Myocyte (in vitro differentiated cells): Measurements from ENCODE around the gene PEA15. TPM values are rescaled to one million over a fixed set of nuclear protein-coding genes. Genes with fewer than 3 reads are reported as not detected.

Experiments used
- DNase-seq: peaks from one replicate; pipeline ENCODE4 v3.0.0-alpha.2; 2012; ENCODE audit warnings: low read depth
- total RNA-seq: library from RNA; depleted of rRNA; stranded (reverse); fragments of >200 nt; gene quantifications from 2 replicates; pipeline ENCODE4 v1.2.3, GENCODE V29; 2014

Gene PEA15
- total RNA-seq, 1 donor from 2014 or later = 221 TPM

DNA sequence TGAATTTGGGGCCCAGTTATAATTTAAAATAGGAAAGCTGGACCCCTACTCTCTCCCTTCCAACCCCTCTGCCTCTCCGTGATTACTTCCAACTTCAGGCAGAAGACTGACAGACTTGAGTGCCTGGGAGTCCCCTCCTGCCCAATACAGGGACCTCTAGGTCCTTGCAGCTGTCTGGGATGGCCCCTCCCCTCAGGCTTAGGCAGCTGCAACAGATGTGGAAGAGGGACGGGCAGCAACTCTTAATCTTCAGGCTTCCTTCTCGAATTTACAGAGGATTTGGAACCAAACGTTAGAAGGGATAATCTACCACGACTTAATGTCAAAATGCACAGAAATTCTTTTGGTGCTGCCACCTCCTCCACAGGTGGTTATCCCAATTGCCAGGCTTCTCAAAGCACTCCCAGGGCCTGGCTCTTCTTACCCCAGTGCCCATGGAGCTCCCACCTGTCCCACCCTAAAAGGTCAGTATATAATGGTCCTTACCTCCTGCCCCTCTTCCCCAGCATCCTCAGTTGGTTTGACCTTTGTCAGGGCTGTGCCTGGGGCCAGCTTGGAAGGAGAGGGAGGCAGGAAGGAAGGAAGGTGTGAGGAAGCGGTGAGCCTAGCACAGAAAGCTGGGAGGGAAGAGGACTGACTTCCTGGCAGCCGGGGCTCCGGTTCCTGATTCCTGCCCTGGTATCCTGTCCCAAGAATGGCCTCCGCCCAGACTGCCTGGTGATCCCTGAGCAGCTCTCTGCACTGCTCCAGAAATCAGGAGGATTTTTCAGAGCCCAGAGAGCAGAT, 2.8 kb downstream of the PEA15 start:
- peak; percentile 59 for DNase-seq

DNA sequence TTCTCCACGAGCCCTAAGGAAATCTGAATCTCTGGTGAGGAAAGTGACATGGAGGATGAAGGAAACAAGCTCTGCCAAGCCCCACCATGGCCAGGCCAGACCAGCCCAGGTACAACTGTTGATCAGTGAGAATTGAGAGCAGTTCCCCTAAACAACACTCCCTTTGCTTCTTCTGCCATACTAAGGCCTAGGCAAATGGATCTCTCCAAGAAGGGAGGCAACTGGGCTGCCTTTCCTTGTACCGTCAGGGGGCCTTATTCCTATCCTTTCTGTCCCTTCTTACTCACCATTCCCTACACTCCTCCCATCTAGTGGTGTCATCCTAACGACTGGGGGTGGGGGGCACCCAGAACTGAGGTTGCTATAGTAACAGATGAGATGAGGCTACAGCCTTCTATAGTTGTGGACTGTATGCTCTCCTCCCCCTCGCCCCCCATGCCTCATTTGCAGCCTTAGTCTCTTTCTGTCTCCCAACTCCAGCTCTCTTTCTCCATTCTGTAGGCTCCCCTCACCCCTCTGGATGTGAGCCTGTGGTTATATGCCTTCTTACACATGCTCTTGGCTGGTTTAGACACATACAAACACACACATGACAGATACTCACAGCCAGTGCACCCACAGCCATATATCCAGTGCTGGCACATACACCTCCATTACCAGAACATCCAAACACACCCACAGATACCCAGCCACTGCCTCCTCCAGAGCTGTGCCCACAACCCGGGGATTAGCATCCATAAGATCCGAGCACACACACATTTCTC, 3.6 kb downstream of the PEA15 start:
- no peak for DNase-seq

DNA sequence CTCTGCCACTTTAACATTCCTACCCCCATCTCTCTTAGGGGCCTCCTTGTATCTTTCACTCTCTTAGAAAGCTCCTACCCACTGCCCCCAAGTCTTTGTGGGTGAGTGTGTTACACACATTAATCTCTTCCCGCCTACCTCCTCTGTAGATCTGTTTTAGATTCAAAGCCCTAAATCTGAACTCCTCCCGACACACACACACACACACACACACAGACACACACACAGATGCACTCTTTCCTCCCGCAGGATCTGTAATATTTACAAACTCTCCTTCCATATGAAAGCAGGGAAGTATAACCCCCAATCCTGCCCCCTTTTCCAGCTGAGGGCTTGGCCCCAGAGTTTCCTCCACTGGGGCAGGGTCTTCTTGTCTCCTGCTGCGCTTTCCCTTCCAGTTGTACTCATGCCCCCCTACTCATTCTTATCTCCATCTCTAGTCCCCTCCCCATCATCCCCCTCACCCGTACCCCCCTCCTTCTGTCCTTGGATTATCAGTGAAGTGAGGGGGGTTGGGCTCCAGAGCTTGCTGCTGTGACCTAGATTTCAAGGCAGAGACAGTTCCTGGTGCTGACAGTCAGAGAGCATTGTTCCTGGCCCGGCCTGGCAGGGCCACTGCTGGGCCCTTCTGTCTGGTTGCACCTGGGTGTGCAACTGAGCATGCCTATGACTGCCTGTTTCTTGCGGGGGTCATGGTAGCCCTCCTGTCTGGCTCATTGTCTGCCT, 4.3 kb downstream of the PEA15 start:
- no peak for DNase-seq

DNA sequence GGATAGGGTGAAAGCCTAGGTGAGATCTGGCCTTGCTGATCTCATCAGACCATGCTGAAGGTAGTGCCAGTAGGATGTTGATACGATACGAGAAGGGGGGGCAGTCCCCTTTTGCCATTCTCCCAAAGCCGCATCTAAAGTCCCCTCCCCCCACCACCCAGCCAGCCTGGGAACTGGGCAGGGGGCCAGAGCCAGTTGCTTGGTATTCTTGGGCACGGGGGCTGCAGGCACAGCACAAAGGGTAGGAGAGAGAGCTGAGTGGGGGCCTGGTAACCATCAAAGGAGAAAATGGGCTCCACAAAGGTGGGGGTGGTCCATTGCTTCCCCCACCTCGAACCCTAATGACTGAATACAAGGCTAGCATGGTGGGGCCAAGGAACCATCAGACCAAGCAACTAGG, 5.4 kb downstream of the PEA15 start:
- no peak for DNase-seq

DNA sequence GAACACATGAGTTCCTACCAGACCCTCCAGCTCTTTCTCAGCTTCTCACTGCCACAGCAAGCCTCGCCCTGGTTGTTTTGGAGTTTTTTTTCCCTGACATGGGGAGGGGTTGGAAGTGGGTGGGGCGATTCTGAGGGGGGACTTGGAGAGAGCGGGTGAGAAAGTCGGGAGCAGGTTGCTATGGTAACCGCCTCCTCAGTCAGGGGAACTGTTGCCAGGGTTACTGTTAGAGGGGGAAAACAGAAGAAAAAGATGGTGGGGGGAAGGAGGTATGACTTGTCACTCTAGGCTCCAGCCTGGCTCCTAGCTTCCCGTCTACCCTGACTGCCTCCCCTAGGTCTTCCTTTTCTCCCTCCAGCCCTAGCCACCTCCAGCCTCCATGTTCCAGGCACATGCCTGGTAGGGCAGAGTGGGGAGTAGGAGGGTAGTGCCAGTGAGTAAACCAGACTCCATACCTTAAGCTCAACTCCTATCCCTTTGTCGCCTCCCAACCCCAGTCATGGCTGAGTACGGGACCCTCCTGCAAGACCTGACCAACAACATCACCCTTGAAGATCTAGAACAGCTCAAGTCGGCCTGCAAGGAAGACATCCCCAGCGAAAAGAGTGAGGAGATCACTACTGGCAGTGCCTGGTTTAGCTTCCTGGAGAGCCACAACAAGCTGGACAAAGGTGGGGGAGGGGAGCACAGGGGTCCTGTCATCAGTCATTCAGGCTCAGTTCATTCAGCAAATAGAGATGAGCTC, 6.0 kb downstream of the PEA15 start:
- DNase-seq = no peak

DNA sequence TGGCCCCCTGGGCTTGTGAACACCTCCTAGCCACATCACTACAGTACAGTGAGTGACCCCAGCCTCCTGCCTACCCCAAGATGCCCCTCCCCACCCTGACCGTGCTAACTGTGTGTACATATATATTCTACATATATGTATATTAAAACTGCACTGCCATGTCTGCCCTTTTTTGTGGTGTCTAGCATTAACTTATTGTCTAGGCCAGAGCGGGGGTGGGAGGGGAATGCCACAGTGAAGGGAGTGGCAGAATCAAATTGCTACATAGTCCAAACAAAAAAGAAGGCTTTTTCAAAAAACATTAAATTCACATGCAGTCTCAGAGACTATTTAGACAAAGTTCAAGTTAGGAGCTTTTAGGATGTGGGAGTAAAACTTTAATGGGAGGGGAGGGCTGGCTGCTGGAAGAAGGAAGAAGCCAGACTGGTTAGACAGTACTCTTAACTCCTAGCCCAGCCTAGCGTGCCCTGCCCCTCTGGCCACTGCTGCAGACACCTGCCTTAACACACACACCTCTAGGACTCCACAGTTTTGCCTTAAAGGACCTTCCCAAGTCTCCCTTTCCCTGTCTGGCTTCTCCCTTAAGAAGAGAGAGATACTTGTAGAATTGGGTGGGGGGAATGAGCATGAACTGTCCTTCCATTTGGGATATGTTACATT, 9.4 kb downstream of the PEA15 start:
- DNase-seq = no peak

DNA sequence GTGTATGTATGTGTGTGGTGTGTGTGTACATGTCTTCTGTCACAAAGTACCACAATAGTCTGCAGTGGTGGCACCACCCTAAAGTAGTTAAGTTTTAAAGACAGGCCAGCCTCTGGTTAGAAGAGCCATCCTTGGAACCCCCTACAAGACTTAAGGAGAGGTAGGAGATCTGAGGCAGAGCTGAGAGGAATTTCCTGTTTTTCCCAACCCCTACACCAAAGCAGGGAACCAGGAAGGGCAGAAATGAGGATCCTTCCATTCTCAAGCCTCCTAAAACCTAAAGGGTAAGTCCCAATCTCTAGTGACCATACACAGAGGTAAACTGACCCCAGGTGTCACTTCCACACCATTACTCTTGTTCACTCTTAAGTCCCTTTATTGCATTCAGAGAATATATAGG, 11.1 kb downstream of the PEA15 start:
- DNase-seq = no peak

DNA sequence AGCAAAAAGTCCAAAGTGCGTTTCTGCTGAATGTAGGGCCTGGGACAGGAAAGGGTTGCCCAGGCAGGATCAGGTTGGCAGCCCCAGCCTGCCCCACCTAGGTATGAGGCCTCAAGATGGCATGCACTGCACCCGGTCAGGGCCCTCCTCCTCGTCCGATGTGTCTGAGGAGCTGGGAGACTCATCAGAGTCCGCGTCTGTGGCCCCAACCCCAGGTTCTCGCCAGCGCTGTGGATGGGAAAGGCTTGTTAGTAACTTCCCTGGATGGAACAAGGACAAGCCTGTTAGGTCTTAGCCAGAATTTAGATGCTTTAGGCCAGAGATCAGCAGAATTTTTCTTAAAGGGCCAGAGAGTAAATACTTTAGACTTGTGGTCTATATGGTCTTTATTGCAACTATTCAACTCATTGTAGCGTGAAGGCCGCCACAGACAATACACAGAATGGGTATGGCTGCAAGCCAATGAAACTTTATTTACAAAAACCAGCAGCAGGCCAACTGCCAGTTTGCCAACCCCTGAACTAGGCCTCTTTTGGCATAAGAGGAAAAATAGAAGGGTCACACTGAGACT, 12.4 kb downstream of the PEA15 start:
- no peak for DNase-seq

DNA sequence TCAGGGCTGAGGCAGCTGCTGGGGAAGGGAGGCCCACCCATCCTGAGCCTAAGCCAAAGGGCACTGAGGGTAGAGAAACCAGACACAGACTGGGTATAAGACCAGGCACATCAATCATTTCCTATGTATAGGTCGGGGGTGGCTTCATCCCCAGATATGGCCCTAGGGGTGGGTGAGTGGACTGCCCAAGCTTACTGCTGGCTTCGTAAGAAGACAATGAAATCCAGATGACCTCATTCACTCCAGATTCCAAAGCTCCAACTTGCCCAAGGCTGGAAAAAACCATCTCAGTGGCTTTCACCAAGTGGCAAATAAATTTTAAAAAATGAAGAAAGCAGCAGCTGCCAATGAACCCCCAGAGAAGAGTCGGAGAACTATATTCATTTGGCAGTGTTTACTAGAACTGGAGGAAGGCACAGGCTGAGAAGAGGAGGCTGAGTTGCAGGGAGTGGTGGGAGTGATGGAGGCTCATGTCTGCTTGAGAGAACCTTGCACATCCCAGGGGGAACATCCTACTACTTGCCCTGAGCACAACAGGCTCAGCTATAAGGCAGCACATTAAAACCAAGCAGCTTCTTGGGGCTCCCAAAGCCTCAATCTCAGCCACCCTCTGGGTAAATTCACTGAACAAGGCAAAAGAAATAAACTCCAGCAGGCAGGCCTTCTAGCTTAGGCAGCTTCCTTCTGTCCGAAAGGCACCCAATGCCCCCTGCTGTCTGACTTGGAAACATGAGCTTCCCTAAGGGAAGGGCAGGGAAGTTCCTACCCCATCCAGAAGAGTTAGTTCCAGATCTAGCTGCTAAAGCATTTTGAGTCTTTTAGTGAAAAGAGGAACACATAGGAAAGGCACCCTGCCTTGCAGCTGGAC, 14.1 kb downstream of the PEA15 start:
- peak; percentile 81 for DNase-seq

DNA sequence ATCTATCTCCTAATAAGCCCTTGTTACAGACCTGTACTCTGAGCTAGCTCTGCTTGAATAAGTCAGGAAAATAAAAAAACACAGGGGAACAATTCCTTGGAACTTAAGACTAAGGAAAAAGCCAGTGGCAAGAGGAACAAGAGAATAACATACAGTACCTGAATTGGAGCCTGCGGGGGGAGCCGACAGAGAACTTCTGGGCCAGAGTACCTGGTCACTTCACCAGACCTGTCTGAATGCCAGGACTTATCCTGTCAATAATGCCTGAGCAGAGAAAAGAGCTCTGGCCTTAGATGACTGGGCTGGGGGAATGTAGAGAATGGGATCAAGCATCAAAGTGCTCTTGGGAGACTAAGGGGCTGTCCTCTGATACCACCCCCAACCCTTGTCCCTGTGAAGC, 15.1 kb downstream of the PEA15 start:
- no peak for DNase-seq

DNA sequence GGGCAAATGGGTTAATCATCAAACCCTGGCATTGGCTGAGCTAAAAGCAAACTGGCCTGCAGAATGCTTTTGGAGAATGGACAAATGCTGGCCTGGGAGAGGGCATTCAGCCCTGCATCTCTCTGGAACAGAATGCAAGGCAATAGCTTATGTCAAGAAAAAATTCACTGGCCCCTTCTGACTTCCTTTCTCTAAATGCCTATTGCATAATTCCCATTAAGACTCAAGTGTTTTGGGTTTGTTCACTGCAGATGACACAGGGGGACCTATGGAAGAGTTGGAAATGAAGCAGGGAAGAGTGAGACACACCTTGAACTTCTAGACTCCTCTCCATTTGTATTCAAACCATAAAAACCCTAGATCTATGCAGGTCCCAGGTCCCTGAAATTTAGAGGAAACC, 15.9 kb downstream of the PEA15 start:
- no peak for DNase-seq

DNA sequence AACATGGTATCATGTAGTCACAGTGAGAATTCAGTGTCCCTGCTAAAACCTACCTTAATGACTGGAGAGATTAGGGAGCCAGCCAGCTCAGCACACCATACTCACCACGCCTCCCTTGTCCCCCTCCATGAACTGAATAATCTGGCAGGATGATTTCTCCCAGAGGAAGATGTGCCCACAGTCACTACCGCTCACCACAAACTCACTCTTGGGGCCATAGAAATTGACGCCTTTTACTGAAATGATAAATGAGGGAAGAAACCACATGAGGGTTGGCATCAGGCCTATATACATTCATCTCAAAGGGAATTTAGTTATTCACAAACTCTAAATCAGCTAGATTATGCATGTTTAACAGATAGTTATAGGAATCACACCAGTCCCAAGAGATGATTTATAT, 17.4 kb downstream of the PEA15 start:
- no peak for DNase-seq

DNA sequence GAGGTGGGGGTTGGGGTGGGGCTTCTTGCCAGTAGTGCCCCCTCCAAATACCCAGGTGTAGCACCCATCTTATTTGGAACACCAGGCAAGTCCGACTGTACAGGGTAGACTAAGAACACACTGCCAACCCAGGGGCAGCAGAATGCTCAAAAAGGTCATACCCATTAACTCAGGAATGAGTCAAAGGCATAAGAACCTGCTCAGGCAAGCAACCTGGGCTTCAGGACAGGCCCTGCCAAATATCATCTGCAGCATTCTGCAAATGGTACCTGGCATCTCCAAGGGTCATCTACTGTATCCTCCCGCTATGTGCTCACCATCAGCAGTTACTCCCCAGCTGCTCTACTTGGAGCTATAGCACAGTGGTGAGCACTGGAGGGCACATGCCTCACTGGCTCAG, 19.4 kb downstream of the PEA15 start:
- DNase-seq = no peak

DNA sequence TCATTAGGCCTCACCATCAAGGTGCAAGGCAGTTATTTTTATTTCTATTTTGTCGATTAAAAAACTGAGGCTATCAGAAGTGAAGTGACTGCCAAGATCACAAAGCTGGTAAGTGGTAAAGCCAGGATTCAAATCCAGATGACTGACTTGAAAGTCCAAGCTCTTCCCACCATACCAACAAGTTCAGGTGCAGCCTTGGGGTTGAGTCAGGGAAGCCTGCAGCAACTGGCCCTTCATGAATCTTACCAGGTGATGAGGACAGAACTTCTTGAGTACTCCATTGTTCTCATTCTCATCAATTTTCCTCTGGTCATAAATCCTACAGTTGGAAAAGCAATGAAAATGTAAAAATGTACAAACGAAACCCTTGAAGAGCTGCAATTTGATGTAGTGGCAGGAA, 20.2 kb downstream of the PEA15 start:
- no peak for DNase-seq

DNA sequence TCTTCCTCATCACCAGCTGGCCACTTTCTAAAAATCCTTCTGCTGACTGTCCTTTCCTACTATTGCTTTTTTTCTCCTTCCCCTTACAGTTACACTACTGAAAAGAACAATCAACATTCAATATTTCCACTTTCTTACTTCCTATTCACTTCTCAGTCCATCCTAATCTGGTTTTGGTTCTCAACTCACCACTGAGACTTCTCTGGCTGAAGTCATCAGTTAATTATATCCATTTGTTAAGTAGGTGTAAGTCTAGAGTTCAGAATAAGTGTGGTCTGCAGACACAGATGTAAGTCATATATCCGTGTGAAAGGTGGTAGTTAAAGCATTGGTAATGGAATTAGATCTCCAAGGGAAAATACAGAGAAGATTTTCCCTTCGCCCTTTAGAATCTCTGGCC, 21.4 kb downstream of the PEA15 start:
- peak; percentile 62 for DNase-seq

DNA sequence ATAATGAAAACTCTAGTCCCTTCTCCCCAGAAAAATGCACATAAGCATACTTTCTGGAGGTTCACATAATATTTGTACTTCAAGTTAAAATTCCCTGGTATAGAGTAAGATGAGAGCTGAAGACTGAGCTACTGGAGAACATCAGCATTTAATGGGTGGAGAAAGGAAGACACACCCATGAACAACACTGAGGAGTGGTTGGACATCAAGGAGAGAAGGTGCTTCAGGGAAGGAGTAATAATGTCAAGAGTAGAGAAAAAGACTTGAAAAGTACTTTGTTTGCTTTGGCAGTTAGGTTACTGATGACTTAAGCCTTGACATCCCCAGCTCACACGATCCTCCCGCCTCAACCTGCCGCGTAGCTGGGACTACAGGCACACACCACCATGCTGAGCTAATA, 21.9 kb downstream of the PEA15 start:
- DNase-seq = no peak

DNA sequence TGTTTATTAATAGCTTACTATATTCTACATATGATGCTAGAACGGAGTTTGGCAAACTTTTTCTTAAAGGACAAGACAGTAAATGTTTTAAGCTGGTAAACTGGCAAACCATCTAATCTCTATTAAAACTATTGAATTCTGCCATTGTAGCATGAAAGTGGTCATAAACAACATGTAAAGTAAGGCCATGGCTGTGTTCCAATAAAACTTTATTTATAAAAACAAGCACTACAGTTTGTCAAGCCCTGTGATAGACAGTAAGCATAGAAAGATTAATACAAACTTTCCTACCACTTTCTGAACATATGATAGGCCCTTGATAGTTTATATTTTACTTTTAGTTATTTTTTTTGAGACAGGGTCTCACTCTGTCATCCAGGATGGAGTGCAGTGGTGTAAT, 22.4 kb downstream of the PEA15 start:
- DNase-seq = no peak

DNA sequence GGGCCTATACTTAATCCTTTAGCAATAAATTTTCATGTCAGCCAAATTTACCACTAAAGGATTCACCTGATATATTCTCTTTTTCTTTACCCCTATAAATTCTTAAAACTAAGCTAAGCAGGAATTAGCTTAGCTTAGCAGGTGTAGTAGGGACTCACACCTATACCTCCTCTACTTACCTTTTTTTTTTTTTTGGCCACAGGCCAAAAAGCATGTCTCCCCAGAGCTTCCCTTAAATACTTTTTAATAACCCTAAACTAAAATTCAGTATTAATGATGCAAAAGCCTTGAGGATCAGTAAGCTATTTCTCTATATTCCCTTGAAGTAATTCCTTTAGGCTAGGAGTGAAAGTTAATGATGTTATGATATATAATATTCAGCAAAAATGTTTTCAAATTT, 23.2 kb downstream of the PEA15 start:
- no peak for DNase-seq

DNA sequence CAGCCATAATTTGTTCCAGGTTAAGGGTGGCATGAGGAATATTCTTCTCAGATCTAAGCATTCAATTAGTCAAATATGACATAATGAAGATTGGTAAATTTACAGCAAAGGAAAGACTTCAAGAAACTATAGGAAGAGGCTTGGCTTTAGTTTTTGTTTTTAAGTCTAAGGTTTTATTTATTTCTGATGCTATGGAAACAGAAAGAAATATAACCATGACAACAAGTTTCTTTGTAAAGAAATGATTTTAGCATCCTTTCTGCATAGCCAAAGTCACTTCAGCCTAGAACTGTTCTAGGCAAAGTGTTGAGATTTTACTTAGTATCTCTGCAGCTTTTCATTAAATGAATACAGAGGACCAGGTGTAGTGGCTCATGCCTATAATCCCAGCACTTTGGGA, 27.7 kb downstream of the PEA15 start:
- no peak for DNase-seq

DNA sequence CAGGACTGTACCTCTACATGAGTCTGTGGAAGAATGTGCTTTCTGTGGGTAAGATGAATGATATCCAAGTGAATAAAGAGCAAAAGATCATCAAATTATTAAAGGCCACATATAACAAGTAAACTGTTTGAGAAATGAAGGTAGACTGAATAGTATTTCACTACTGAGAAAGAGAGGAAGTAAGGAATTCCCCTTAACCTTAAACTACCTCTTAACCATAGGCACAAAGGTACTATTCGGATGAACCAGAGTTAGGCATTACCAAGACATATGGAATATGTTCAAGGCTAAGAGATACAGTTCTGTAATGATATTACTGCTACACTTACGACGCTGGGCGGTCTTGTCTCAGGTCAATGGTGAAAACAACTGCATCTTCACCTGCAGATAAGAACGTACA, 31.6 kb downstream of the PEA15 start:
- no peak for DNase-seq
